A549 (cell line): ENCODE measurements around the gene AMER2. TPM values are rescaled to one million over a fixed set of nuclear protein-coding genes. Genes with fewer than 3 reads are reported as not detected.

ENCODE experiments used
- ATAC-seq, 2 experiments: fragments of 200-7000 bp in 1 of 2; fragments of >200 bp in 1 of 2; cut with Nextera tagmentation in 1 of 2; cut with Tn5 transposase in 1 of 2; 3 replicates each; pipeline versions ENCODE4 v1.8.0 to v1.9.1; 2018 to 2020; ENCODE audit warnings: mild to moderate bottlenecking in 1 of 2, moderate library complexity in 1 of 2
- CTCF ChIA-PET: fragments of 300-600 bp; sonication (Branson Sonifier 250); formaldehyde crosslinking; extraction: SDS; loops from one replicate; lab custom pipeline; 2021; ENCODE audit warnings: antibody characterized with exemption, inconsistent platforms; lab: Yijun Ruan, JAX
- POLR2A ChIA-PET: fragments of 350-600 bp; formaldehyde crosslinking; extraction: SDS; loops from one replicate; lab custom pipeline; 2021; ENCODE audit warnings: antibody characterized with exemption, inconsistent platforms; lab: Yijun Ruan, JAX
- DNase-seq, 2 experiments: peaks; one replicate each; pipeline versions ENCODE4 v3.0.0 to v3.0.0-alpha.2; 2011 to 2016; ENCODE audit warnings: low read depth in 1 of 2, low spot score in 1 of 2
- FAIRE-seq: peaks from 2 replicates; lab custom pipeline; 2011; peaks lifted over from hg19 to GRCh38; lab: Jason Lieb, UNC
- H3K27ac ChIP-seq, 2 experiments: fragments of >200 bp; sonication (Bioruptor Twin); formaldehyde crosslinking; 3 replicates each; pipeline ENCODE4 v1.5.1; 2016 to 2017
- H3K4me1 ChIP-seq: fragments of >200 bp; sonication (Bioruptor Twin); formaldehyde crosslinking; 3 replicates; pipeline ENCODE4 v1.6.1; 2016
- H3K4me2 ChIP-seq: fragments of >200 bp; sonication (Bioruptor Twin); formaldehyde crosslinking; 3 replicates; pipeline ENCODE4 v1.6.1; 2016
- H3K4me3 ChIP-seq: fragments of >200 bp; sonication (Bioruptor Twin); formaldehyde crosslinking; 3 replicates; pipeline ENCODE4 v1.5.1; 2016
- H3K9me3 ChIP-seq: fragments of >200 bp; sonication (Bioruptor Twin); formaldehyde crosslinking; 3 replicates; pipeline ENCODE4 v1.6.1; 2016
- CBX2 ChIP-seq: fragments of 200-600 bp; sonication (generic); IDR thresholded peaks from 2 replicates; pipeline ENCODE4 v1.6.1; 2016; ENCODE audit warnings: low read depth, mild to moderate bottlenecking, borderline replicate concordance
- CBX8 ChIP-seq: fragments of 200-600 bp; sonication (generic); IDR thresholded peaks from 2 replicates; pipeline ENCODE4 v1.6.1; 2016
- CEBPB ChIP-seq, 2 experiments: fragments of >200 bp in 1 of 2; sonication (Bioruptor Twin) in 1 of 2; formaldehyde crosslinking in 1 of 2; IDR thresholded peaks; 2 replicates each; pipeline ENCODE4 v1.6.1; 2012 to 2016
- EHMT2 ChIP-seq: fragments of 200-600 bp; sonication (generic); IDR thresholded peaks from 2 replicates; pipeline ENCODE4 v1.6.1; 2016; ENCODE audit warnings: antibody characterized with exemption, low read depth, mild to moderate bottlenecking, moderate library complexity
- EP300 ChIP-seq, 2 experiments: fragments of >200 bp; sonication (Bioruptor Twin); formaldehyde crosslinking; IDR thresholded peaks; 2 replicates in 1 of 2; 3 replicates in 1 of 2; pipeline ENCODE4 v1.6.1; 2016 to 2017
- HOXA7 ChIP-seq: fragments of 250-450 bp; sonication (Bioruptor Pico); IDR thresholded peaks from 2 replicates; pipeline ENCODE4 v1.5.0; 2020; ENCODE audit warnings: mild to moderate bottlenecking, moderate library complexity
- HOXB13 ChIP-seq: fragments of 250-450 bp; sonication (Bioruptor Pico); IDR thresholded peaks from 2 replicates; pipeline ENCODE4 v1.5.0; 2020; ENCODE audit warnings: low read depth, mild to moderate bottlenecking, moderate library complexity
- MAFK ChIP-seq: fragments of 450-650 bp; IDR thresholded peaks from 2 replicates; pipeline ENCODE4 v1.6.1; 2014; ENCODE audit not compliant: partially characterized antibody
- MAZ ChIP-seq: fragments of 150-350 bp; IDR thresholded peaks from 2 replicates; pipeline ENCODE4 v1.6.1; 2014; ENCODE audit warnings: antibody characterized with exemption, low read depth, low read length, borderline replicate concordance
- NR3C1 ChIP-seq: fragments of >200 bp; sonication (Bioruptor Twin); formaldehyde crosslinking; IDR thresholded peaks from 3 replicates; pipeline ENCODE4 v1.6.1; 2017
- PHF8 ChIP-seq: fragments of 200-600 bp; sonication (generic); IDR thresholded peaks from 2 replicates; pipeline ENCODE4 v1.6.1; 2016; ENCODE audit warnings: low read depth, mild to moderate bottlenecking, antibody characterized with exemption, moderate library complexity, borderline replicate concordance
- RARB ChIP-seq: fragments of 250-450 bp; sonication (Bioruptor Pico); IDR thresholded peaks from 2 replicates; pipeline ENCODE4 v1.8.0; 2021; ENCODE audit warnings: mild to moderate bottlenecking, moderate library complexity
- RCOR1 ChIP-seq: fragments of 150-350 bp; IDR thresholded peaks from 2 replicates; pipeline ENCODE4 v1.6.1; 2014; ENCODE audit warnings: antibody characterized with exemption, low read length, low read depth
- RNF2 ChIP-seq: fragments of 200-600 bp; sonication (generic); IDR thresholded peaks from 2 replicates; pipeline ENCODE4 v1.6.1; 2016; ENCODE audit warnings: low read depth, mild to moderate bottlenecking, antibody characterized with exemption, moderate library complexity, borderline replicate concordance
- SMC3 ChIP-seq: fragments of >200 bp; sonication (Bioruptor Twin); formaldehyde crosslinking; IDR thresholded peaks from 3 replicates; pipeline ENCODE4 v1.6.1; 2018; ENCODE audit warnings: inconsistent platforms
- TFCP2L1 ChIP-seq: fragments of 250-450 bp; sonication (Bioruptor Pico); IDR thresholded peaks from 2 replicates; pipeline ENCODE4 v1.5.0; 2021; ENCODE audit warnings: mild to moderate bottlenecking
- ZFP36 ChIP-seq: fragments of 450-650 bp; IDR thresholded peaks from 2 replicates; pipeline ENCODE4 v1.6.1; 2014; ENCODE audit warnings: borderline replicate concordance; ENCODE audit not compliant: partially characterized antibody
- ZSCAN20 ChIP-seq: fragments of 250-450 bp; sonication (Bioruptor Pico); IDR thresholded peaks from 2 replicates; pipeline ENCODE4 v1.8.0; 2022; ENCODE audit warnings: mild to moderate bottlenecking, moderate library complexity
- WGBS: methylation state at CpG from one replicate; pipeline ENCODE4 v1.1.6; 2017; ENCODE audit errors: missing lambda C conversion rate; 5-methylcytosine and 5-hydroxymethylcytosine counted together
- polyA plus RNA-seq, 4 experiments: library from polyadenylated mRNA; depleted of rRNA in 3 of 4; stranded (reverse); fragments of >200 nt; fragmentation: RNase III in 1 of 4; extraction: RNeasy Plus Mini Kit Qiagen cat#74134 plus additional on column Dnase treatment in 1 of 4; gene quantifications; 2 replicates in 3 of 4; 3 replicates in 1 of 4; pipeline ENCODE4 v1.2.3, GENCODE V29; 2011 to 2017
- TF ChIP-seq, protein P1 (sequence below): fragments of >200 bp; sonication (Bioruptor Twin); formaldehyde crosslinking; IDR thresholded peaks from 3 replicates; pipeline ENCODE4 v1.5.1; 2016
- TF ChIP-seq, protein P2 (sequence below): fragments of >200 bp; sonication (Bioruptor Twin); formaldehyde crosslinking; IDR thresholded peaks from 2 replicates; pipeline ENCODE4 v1.6.1; 2016
- TF ChIP-seq, protein P3 (sequence below): fragments of 150-350 bp; IDR thresholded peaks from 2 replicates; pipeline ENCODE4 v1.6.1; 2014; ENCODE audit warnings: low read depth, mild to moderate bottlenecking, low read length
- TF ChIP-seq, protein P4 (sequence below): IDR thresholded peaks from 2 replicates; pipeline ENCODE4 v1.6.1; 2012

The AMER2 gene
- polyA plus RNA-seq, 2 of the 4 experiments (the other 2 are of a cell fraction): not detected

DNA sequence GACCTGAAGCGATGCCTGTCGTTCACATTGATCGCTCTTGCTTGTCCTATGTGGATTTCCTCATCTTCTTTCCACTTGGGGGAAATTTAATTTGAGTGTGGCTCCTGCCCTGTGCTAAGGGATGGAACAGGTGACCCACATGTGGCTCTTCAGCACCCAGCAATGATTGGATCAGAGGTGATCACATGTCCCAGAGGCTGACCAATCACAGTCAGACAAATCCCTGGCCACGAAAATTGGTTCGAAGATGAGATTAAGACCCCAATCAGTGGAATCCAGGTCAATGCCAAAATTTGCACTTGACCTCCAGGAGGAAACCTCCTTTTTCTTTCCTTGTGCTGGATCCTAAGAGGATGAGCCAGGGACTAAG, 23.7 kb downstream of the AMER2 start:
- TF ChIP-seq, protein P1, sequence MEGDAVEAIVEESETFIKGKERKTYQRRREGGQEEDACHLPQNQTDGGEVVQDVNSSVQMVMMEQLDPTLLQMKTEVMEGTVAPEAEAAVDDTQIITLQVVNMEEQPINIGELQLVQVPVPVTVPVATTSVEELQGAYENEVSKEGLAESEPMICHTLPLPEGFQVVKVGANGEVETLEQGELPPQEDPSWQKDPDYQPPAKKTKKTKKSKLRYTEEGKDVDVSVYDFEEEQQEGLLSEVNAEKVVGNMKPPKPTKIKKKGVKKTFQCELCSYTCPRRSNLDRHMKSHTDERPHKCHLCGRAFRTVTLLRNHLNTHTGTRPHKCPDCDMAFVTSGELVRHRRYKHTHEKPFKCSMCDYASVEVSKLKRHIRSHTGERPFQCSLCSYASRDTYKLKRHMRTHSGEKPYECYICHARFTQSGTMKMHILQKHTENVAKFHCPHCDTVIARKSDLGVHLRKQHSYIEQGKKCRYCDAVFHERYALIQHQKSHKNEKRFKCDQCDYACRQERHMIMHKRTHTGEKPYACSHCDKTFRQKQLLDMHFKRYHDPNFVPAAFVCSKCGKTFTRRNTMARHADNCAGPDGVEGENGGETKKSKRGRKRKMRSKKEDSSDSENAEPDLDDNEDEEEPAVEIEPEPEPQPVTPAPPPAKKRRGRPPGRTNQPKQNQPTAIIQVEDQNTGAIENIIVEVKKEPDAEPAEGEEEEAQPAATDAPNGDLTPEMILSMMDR: no peak
- TF ChIP-seq CBX2: no peak
- TF ChIP-seq, protein P2, sequence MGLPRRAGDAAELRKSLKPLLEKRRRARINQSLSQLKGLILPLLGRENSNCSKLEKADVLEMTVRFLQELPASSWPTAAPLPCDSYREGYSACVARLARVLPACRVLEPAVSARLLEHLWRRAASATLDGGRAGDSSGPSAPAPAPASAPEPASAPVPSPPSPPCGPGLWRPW: no peak
- no peak for TF ChIP-seq ZFP36
- no peak for TF ChIP-seq MAFK
- no peak for TF ChIP-seq CBX8
- TF ChIP-seq, protein P3, sequence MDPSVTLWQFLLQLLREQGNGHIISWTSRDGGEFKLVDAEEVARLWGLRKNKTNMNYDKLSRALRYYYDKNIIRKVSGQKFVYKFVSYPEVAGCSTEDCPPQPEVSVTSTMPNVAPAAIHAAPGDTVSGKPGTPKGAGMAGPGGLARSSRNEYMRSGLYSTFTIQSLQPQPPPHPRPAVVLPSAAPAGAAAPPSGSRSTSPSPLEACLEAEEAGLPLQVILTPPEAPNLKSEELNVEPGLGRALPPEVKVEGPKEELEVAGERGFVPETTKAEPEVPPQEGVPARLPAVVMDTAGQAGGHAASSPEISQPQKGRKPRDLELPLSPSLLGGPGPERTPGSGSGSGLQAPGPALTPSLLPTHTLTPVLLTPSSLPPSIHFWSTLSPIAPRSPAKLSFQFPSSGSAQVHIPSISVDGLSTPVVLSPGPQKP: no peak
- TF ChIP-seq EP300 (IDR thresholded peaks at IDR 0.05): no peak
- TF ChIP-seq HOXA7: no peak
- no peak for TF ChIP-seq NR3C1
- TF ChIP-seq, protein P4, sequence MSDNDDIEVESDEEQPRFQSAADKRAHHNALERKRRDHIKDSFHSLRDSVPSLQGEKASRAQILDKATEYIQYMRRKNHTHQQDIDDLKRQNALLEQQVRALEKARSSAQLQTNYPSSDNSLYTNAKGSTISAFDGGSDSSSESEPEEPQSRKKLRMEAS: no peak
- no peak for TF ChIP-seq ZSCAN20
- TF ChIP-seq MAZ: no peak
- TF ChIP-seq EHMT2: no peak
- TF ChIP-seq CEBPB (IDR thresholded peaks at IDR 0.05): no peak
- TF ChIP-seq, all 56 proteins: peak for 0
- Histone ChIP-seq H3K4me2 (no peak overlapping the region), H3K4me3 (no peak overlapping the region), H3K9me3 (no peaks in the 10 kb centered on the region), H3K27ac (no peak overlapping the region), H3K4me1 (no peaks in the 10 kb centered on the region)
- 50% methylated on average over 5 of the region's 5 CpGs for WGBS
- POLR2A ChIA-PET: no interaction called here
- FAIRE-seq: no peak
- DNase-seq: no peak
- ATAC-seq: no peak
- CTCF ChIA-PET: no interaction called here

DNA sequence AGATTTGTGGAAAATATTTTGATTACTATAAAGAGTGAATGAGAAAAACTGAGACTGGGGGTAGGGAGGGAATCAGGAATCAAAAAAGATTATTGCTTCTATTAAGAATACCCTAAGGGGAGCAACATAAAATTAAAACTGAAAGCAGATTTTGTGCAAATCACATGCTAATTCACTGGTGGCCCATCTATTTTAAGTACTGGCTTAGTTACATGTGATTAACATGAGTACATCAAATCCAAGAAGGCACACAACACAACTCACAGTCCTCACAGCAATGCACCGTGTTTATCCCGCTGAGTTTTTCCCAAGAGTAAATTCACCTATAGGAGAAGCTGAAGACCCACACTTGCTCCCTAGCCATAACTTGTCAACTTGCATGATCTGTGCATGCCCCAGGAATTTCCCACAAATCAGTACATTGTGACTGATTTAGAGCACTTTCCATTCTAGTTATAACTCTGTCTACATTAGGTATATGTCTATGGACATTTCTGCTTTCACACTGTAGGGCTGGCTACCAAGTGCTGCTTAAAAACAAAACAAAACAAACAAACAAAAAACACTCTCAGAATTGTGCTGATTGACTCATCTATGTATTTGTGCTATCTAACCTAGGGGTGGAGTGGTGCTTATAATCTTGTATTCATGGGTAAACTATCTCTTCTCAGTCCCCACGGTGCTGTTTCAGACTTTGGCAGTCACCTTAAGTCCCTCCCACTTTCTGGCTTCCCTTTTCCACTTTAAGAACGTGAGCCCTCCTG, 24.3 kb downstream of the AMER2 start:
- TF ChIP-seq PHF8 (no peak), CBX8 (no peak), HOXB13 (CRISPR knock-in tag) (no peak), TFCP2L1 (CRISPR knock-in tag) (no peak), SMC3 (no peak), RARB (CRISPR knock-in tag) (no peak), MAFK (no peak)
- TF ChIP-seq, protein P2: no peak
- FAIRE-seq (no peak), ATAC-seq (no peak), DNase-seq (no peak)
- H3K4me1 ChIP-seq: no peaks in the 10 kb centered on the region
- no peak overlapping the region for H3K4me2 ChIP-seq
- no peak overlapping the region for H3K27ac ChIP-seq
- 2% methylated on average over 4 of the region's 4 CpGs for WGBS
- H3K9me3 ChIP-seq: no peaks in the 10 kb centered on the region
- POLR2A ChIA-PET: no interaction called here
- CTCF ChIA-PET: no interaction called here
- H3K4me3 ChIP-seq: no peak overlapping the region

DNA sequence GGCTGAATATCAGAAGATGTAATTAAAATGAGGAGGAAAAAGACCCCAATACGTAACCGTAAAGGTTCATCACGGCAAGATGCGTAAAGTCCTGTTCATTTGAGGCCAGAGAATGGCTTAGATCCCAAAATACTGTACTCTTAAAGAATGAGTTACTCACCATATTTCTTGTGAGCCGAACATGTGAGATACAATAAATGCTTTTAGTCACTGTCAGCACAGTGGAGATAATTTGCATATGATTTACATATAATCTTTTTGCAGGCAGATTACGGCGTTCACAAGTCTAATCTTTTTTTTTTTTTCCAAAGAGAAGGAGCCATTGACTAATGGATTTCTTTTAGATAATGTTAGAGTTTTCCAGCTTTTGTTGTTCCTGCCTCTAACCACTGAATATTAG, 28.4 kb downstream of the AMER2 start:
- ChIA-PET POLR2A (no interaction called here), CTCF (no interaction called here)
- FAIRE-seq: no peak
- DNase-seq: no peak
- H3K4me1 ChIP-seq: no peaks in the 10 kb centered on the region
- no peaks in the 10 kb centered on the region for H3K9me3 ChIP-seq
- no peak overlapping the region for H3K27ac ChIP-seq
- no peak for ATAC-seq
- H3K4me2 ChIP-seq: no peak overlapping the region
- TF ChIP-seq RNF2 (no peak), RCOR1 (no peak)
- 46% methylated on average over 7 of the region's 7 CpGs for WGBS
- no peak overlapping the region for H3K4me3 ChIP-seq
